ENCODE data around the gene C1QBP.

Gene C1QBP, protein sequence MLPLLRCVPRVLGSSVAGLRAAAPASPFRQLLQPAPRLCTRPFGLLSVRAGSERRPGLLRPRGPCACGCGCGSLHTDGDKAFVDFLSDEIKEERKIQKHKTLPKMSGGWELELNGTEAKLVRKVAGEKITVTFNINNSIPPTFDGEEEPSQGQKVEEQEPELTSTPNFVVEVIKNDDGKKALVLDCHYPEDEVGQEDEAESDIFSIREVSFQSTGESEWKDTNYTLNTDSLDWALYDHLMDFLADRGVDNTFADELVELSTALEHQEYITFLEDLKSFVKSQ

GRCh38 chr17:5438716-5439445 is at the start of gene C1QBP:
TSS of gene C1QBP (minus strand) at chr17:5439155. CDS start at chr17:5439073, 82 bp downstream.
- peak; percentile 96 for DNase-seq (ENCODE audit: low spot score)
- in situ Hi-C loops (cut with MboI; ENCODE audit: low sequenced_read_pairs, unreplicated experiment), result loop anchor here (25.0 kb wide), 1 partner anchor 177 kb away; no protein-coding TSS in a partner anchor
- TF ChIP-seq, protein P1, sequence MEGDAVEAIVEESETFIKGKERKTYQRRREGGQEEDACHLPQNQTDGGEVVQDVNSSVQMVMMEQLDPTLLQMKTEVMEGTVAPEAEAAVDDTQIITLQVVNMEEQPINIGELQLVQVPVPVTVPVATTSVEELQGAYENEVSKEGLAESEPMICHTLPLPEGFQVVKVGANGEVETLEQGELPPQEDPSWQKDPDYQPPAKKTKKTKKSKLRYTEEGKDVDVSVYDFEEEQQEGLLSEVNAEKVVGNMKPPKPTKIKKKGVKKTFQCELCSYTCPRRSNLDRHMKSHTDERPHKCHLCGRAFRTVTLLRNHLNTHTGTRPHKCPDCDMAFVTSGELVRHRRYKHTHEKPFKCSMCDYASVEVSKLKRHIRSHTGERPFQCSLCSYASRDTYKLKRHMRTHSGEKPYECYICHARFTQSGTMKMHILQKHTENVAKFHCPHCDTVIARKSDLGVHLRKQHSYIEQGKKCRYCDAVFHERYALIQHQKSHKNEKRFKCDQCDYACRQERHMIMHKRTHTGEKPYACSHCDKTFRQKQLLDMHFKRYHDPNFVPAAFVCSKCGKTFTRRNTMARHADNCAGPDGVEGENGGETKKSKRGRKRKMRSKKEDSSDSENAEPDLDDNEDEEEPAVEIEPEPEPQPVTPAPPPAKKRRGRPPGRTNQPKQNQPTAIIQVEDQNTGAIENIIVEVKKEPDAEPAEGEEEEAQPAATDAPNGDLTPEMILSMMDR (IDR thresholded peaks at IDR 0.05; ENCODE audit: borderline replicate concordance, control extremely low read depth, extremely low read depth, insufficient read depth, missing control alignments), result peak; percentile 90

DNA sequence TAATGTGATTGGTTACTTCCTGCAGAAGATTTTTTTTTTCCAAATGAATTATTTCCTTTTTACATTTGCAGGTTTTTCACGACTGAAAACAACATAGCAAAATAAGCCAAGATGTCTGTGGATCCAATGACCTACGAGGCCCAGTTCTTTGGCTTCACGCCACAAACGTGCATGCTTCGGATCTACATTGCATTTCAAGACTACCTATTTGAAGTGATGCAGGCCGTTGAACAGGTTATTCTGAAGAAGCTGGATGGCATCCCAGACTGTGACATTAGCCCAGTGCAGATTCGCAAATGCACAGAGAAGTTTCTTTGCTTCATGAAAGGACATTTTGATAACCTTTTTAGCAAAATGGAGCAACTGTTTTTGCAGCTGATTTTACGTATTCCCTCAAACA is 49.8 kb upstream of the C1QBP start:
- no peak for DNase-seq (ENCODE audit: low spot score)
- TF ChIP-seq, protein P1 (IDR thresholded peaks at IDR 0.05; ENCODE audit: borderline replicate concordance, control extremely low read depth, extremely low read depth, insufficient read depth, missing control alignments), result no peak
- in situ Hi-C loops (cut with MboI; ENCODE audit: low sequenced_read_pairs, unreplicated experiment), result no loop called here

- TF ChIP-seq, protein P1 (IDR thresholded peaks at IDR 0.05; ENCODE audit: borderline replicate concordance, control extremely low read depth, extremely low read depth, insufficient read depth, missing control alignments), result no peak
- peak; percentile 98 for DNase-seq (ENCODE audit: low spot score)
- in situ Hi-C loops (cut with MboI; ENCODE audit: low sequenced_read_pairs, unreplicated experiment), result no loop called here
Observed at GRCh38 chr17:5486206-5487124, 47.5 kb upstream of the C1QBP start, which contains the start of gene MIS12. TSS of gene MIS12 (plus strand) at chr17:5486566. CDS start at chr17:5488863, 2,297 bp downstream.

- in situ Hi-C loops (cut with MboI; ENCODE audit: low sequenced_read_pairs, unreplicated experiment), result no loop called here
- TF ChIP-seq, protein P1 (IDR thresholded peaks at IDR 0.05; ENCODE audit: borderline replicate concordance, control extremely low read depth, extremely low read depth, insufficient read depth, missing control alignments), result no peak
- DNase-seq (ENCODE audit: low spot score), result no peak
Observed at GRCh38 chr17:5485270-5486205, 46.6 kb upstream of the C1QBP start, which contains the start of gene DERL2. TSS of gene DERL2 (minus strand) at chr17:5486178. CDS start at chr17:5486161, 17 bp downstream.

DNA sequence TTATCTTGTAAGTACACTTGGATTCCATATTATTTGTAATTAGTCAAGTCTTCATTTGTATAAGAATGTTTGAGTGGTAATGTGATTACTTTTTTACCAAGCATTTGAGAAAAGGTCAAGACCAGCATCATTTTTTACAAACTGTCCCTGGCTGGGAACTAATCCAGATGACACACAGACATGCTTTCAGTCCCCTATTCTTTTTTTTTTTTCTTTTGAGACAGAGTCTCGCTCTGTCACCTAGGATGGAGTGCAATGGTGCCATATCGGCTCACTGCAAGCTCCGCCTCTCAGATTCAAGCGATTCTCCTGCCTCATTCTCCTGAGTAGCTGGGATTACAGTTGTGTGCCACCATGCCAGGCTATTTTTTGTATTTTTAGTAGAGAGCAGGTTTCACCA is 42.5 kb upstream of the C1QBP start:
- no peak for DNase-seq (ENCODE audit: low spot score)
- in situ Hi-C loops (cut with MboI; ENCODE audit: low sequenced_read_pairs, unreplicated experiment), result no loop called here
- TF ChIP-seq, protein P1 (IDR thresholded peaks at IDR 0.05; ENCODE audit: borderline replicate concordance, control extremely low read depth, extremely low read depth, insufficient read depth, missing control alignments), result no peak

Data from GM13976 (cell line).